22Rv1 (cell line): ENCODE data around the gene TBC1D19.
"Not testable (repeated sequence)": the region's sequence is repeated elsewhere in the genome, so short reads cannot be mapped to it uniquely, and the experiment has no call there.

Experiments
- H3K27ac ChIP-seq: fragments of 450-650 bp; 2 replicates; pipeline ENCODE4 v1.5.1; 2017
- CTCF ChIP-seq: fragments of 450-650 bp; IDR thresholded peaks from 2 replicates; pipeline ENCODE4 v1.5.1; 2017; ENCODE audit warnings: mild to moderate bottlenecking
- ZFX ChIP-seq: fragments of 450-650 bp; IDR thresholded peaks from 2 replicates; pipeline ENCODE4 v1.6.1; 2017; ENCODE audit warnings: antibody characterized with exemption, borderline replicate concordance

TBC1D19 gene

DNA sequence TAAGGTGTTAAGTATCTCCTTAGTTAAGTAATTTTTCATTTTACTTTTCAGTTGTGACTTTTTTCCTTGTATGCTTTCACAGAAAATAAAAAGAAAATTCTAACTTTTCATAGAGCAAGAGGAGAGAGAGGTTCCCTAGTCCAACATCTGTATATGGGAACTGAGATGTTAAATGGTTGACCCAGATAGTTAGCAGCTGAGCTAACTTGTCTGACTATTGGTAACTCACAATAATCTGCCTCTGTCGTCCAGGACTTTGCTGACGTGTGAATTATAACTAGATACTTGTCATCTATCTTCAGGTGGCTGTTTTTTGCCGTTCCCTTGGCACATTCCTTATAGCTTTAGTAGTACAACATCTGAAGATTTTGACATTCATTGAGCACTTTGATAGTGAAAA, 29.9 kb downstream of the TBC1D19 start:
- H3K27ac ChIP-seq: no peak overlapping the region
- TF ChIP-seq CTCF (no peak), ZFX (no peak)

DNA sequence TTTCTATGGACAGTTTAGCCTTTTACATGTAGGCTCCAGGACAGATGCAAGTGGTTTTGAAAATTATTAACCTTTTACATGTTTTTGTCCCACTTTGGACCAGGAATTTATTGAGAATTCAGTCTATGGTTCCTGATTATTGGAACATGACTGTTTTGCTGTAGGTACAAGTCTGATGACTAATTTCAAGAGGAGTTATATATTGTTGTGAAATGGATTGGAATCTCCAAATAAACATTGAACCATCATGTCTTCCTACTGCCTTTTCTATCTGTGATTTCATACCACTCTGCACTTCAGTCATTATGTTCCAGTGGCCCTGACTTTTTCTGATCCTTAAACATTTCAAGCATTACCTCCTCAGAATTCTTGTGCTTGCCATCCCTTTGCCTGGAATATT, 35.9 kb downstream of the TBC1D19 start:
- no peak overlapping the region for H3K27ac ChIP-seq
- TF ChIP-seq CTCF (no peak), ZFX (no peak)

DNA sequence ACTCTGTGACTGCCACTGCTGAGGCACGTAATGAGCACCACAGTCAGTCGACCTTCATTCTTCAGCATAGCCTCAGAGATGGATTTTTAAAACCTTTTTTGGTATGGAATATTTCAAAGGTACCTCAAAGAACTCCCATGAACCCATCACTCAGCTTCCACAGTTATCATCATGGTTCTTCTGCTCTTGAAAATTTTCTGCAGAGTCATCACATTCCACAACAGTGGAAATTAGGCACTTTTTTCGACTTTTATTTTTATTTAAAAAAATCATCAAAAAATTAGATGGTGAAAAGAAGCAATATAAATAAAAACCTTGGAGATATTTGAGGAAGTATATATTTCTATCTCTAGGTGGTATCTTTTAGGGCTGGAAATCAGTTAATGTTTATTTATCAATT, 37.5 kb downstream of the TBC1D19 start:
- no peak for TF ChIP-seq ZFX
- TF ChIP-seq CTCF: no peak
- H3K27ac ChIP-seq: no peak overlapping the region

GRCh38 chr4:26622913-26623312, 39.0 kb downstream of the TBC1D19 start:
- no peak overlapping the region for H3K27ac ChIP-seq
- no peak for TF ChIP-seq ZFX
- TF ChIP-seq CTCF: no peak

GRCh38 chr4:26626658-26627057, 42.8 kb downstream of the TBC1D19 start:
- H3K27ac ChIP-seq: not testable (repeated sequence)

DNA sequence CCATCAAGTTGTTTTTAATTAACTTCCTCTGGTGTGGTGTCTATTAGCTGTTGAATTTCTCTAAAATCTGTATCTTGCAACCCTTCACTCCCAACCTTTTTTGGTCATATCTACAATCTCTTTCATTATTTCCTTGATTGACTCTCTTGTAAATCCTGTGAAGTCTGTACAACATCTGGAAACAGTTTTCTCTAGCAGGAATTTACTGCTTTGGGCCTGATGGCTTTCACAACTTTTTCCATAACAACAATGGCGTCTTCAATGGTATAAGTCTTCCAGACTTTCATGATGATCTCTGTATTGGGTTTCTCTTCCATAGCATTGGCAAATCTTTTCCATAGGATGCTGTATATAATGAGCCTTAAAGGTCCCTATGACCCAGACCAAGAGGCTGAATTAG, 49.0 kb downstream of the TBC1D19 start:
- H3K27ac ChIP-seq: no peak overlapping the region
- no peak for TF ChIP-seq ZFX

- H3K27ac ChIP-seq: no peak overlapping the region
These were observed 50.4 kb downstream of the TBC1D19 start for GRCh38 chr4:26634237-26634636.

GRCh38 chr4:26636458-26636857, 52.6 kb downstream of the TBC1D19 start:
- no peak overlapping the region for H3K27ac ChIP-seq
- TF ChIP-seq CTCF (no peak), ZFX (no peak)

More at GRCh38 chr4:26634237-26634636, 50.4 kb downstream of the TBC1D19 start:
- TF ChIP-seq ZFX (no peak), CTCF (no peak)

- H3K27ac ChIP-seq: not testable (repeated sequence)
These were observed 56.8 kb downstream of the TBC1D19 start for GRCh38 chr4:26640639-26641038.
